ENCODE data around the gene DDR2.
"Not testable (repeated sequence)": the region's sequence is repeated elsewhere in the genome, so short reads cannot be mapped to it uniquely, and the experiment has no call there.

Gene DDR2

GRCh38 chr1:162632217-162632666 lies at the start of gene DDR2:
TSS of gene DDR2 (plus strand) at chr1:162632464. CDS start at chr1:162719064, 86,600 bp downstream.
- no peak within 1 kb of the TSS for H3K27ac ChIP-seq (ENCODE audit: low read length)
- H3K9me3 ChIP-seq (ENCODE audit: control insufficient read depth, low read depth, low read length) = no peaks in the 10 kb centered on the region
- no peak within 1 kb of the TSS for H3K9ac ChIP-seq (ENCODE audit: low read length)
- H3K4me1 ChIP-seq (ENCODE audit: control insufficient read depth, low read depth, low read length) = peaks cover 13% of the 10 kb centered on the region
- H3K36me3 ChIP-seq (ENCODE audit: control insufficient read depth, low read depth, low read length) = no peaks in the 10 kb centered on the region
- no peaks in the 10 kb centered on the region for H3K27me3 ChIP-seq (ENCODE audit: control insufficient read depth, insufficient read depth, low read length)
- no peak within 1 kb of the TSS for H3K4me3 ChIP-seq (ENCODE audit: low read length)

GRCh38 chr1:162582901-162583300 lies 49.4 kb upstream of the DDR2 start:
- not testable (repeated sequence) for H3K27me3 ChIP-seq (ENCODE audit: control insufficient read depth, insufficient read depth, low read length); H3K4me1 ChIP-seq (ENCODE audit: control insufficient read depth, low read depth, low read length); H3K9ac ChIP-seq (ENCODE audit: low read length); H3K27ac ChIP-seq (ENCODE audit: low read length); H3K9me3 ChIP-seq (ENCODE audit: control insufficient read depth, low read depth, low read length); H3K4me3 ChIP-seq (ENCODE audit: low read length)
- peaks cover 15% of the 10 kb centered on the region for H3K36me3 ChIP-seq (ENCODE audit: control insufficient read depth, low read depth, low read length)

- peaks cover 24% of the 10 kb centered on the region for H3K36me3 ChIP-seq (ENCODE audit: control insufficient read depth, low read depth, low read length)
- H3K9ac ChIP-seq (ENCODE audit: low read length); H3K4me1 ChIP-seq (ENCODE audit: control insufficient read depth, low read depth, low read length); H3K27me3 ChIP-seq (ENCODE audit: control insufficient read depth, insufficient read depth, low read length); H3K27ac ChIP-seq (ENCODE audit: low read length); H3K9me3 ChIP-seq (ENCODE audit: control insufficient read depth, low read depth, low read length); H3K4me3 ChIP-seq (ENCODE audit: low read length): not testable (repeated sequence)
Observed at GRCh38 chr1:162585101-162585500, 47.2 kb upstream of the DDR2 start.

- Histone ChIP-seq H3K27me3 (ENCODE audit: control insufficient read depth, insufficient read depth, low read length) (no peaks in the 10 kb centered on the region), H3K4me1 (ENCODE audit: control insufficient read depth, low read depth, low read length) (no peaks in the 10 kb centered on the region), H3K27ac (ENCODE audit: low read length) (no peak overlapping the region), H3K4me3 (ENCODE audit: low read length) (no peak overlapping the region), H3K9me3 (ENCODE audit: control insufficient read depth, low read depth, low read length) (no peaks in the 10 kb centered on the region), H3K36me3 (ENCODE audit: control insufficient read depth, low read depth, low read length) (peaks cover 15% of the 10 kb centered on the region), H3K9ac (ENCODE audit: low read length) (no peak overlapping the region)
Observed at GRCh38 chr1:162587347-162587746, 44.9 kb upstream of the DDR2 start.

- Histone ChIP-seq H3K4me1 (ENCODE audit: control insufficient read depth, low read depth, low read length) (no peaks in the 10 kb centered on the region), H3K27me3 (ENCODE audit: control insufficient read depth, insufficient read depth, low read length) (no peaks in the 10 kb centered on the region), H3K9me3 (ENCODE audit: control insufficient read depth, low read depth, low read length) (no peaks in the 10 kb centered on the region), H3K4me3 (ENCODE audit: low read length) (no peak overlapping the region), H3K36me3 (ENCODE audit: control insufficient read depth, low read depth, low read length) (peaks cover 15% of the 10 kb centered on the region), H3K27ac (ENCODE audit: low read length) (no peak overlapping the region), H3K9ac (ENCODE audit: low read length) (no peak overlapping the region)
Observed at GRCh38 chr1:162587761-162588260, 44.5 kb upstream of the DDR2 start.

- no peaks in the 10 kb centered on the region for H3K27me3 ChIP-seq (ENCODE audit: control insufficient read depth, insufficient read depth, low read length)
- no peak overlapping the region for H3K4me3 ChIP-seq (ENCODE audit: low read length)
- H3K4me1 ChIP-seq (ENCODE audit: control insufficient read depth, low read depth, low read length) = no peaks in the 10 kb centered on the region
- no peak overlapping the region for H3K9ac ChIP-seq (ENCODE audit: low read length)
- no peaks in the 10 kb centered on the region for H3K9me3 ChIP-seq (ENCODE audit: control insufficient read depth, low read depth, low read length)
- peaks cover 15% of the 10 kb centered on the region for H3K36me3 ChIP-seq (ENCODE audit: control insufficient read depth, low read depth, low read length)
- H3K27ac ChIP-seq (ENCODE audit: low read length) = no peak overlapping the region
Observed at GRCh38 chr1:162590101-162590500, 42.2 kb upstream of the DDR2 start.

- peaks cover 15% of the 10 kb centered on the region for H3K36me3 ChIP-seq (ENCODE audit: control insufficient read depth, low read depth, low read length)
- H3K27me3 ChIP-seq (ENCODE audit: control insufficient read depth, insufficient read depth, low read length) = no peaks in the 10 kb centered on the region
- H3K4me1 ChIP-seq (ENCODE audit: control insufficient read depth, low read depth, low read length) = no peaks in the 10 kb centered on the region
- H3K9ac ChIP-seq (ENCODE audit: low read length) = no peak overlapping the region
- H3K9me3 ChIP-seq (ENCODE audit: control insufficient read depth, low read depth, low read length) = no peaks in the 10 kb centered on the region
- H3K27ac ChIP-seq (ENCODE audit: low read length) = no peak overlapping the region
- no peak overlapping the region for H3K4me3 ChIP-seq (ENCODE audit: low read length)
Observed at GRCh38 chr1:162590686-162591085, 41.6 kb upstream of the DDR2 start.

- Histone ChIP-seq H3K36me3 (ENCODE audit: control insufficient read depth, low read depth, low read length) (no peaks in the 10 kb centered on the region), H3K27ac (ENCODE audit: low read length) (no peak overlapping the region), H3K4me3 (ENCODE audit: low read length) (no peak overlapping the region), H3K27me3 (ENCODE audit: control insufficient read depth, insufficient read depth, low read length) (no peaks in the 10 kb centered on the region), H3K9me3 (ENCODE audit: control insufficient read depth, low read depth, low read length) (no peaks in the 10 kb centered on the region), H3K9ac (ENCODE audit: low read length) (no peak overlapping the region), H3K4me1 (ENCODE audit: control insufficient read depth, low read depth, low read length) (no peaks in the 10 kb centered on the region)
Observed at GRCh38 chr1:162596514-162597170, 35.6 kb upstream of the DDR2 start.

GRCh38 chr1:162599451-162599850 lies 32.8 kb upstream of the DDR2 start:
- H3K27ac ChIP-seq (ENCODE audit: low read length) = no peak overlapping the region
- H3K9me3 ChIP-seq (ENCODE audit: control insufficient read depth, low read depth, low read length) = no peaks in the 10 kb centered on the region
- no peaks in the 10 kb centered on the region for H3K36me3 ChIP-seq (ENCODE audit: control insufficient read depth, low read depth, low read length)
- no peaks in the 10 kb centered on the region for H3K27me3 ChIP-seq (ENCODE audit: control insufficient read depth, insufficient read depth, low read length)
- H3K9ac ChIP-seq (ENCODE audit: low read length) = no peak overlapping the region
- H3K4me1 ChIP-seq (ENCODE audit: control insufficient read depth, low read depth, low read length) = no peaks in the 10 kb centered on the region
- no peak overlapping the region for H3K4me3 ChIP-seq (ENCODE audit: low read length)

- H3K9me3 ChIP-seq (ENCODE audit: control insufficient read depth, low read depth, low read length); H3K9ac ChIP-seq (ENCODE audit: low read length); H3K4me3 ChIP-seq (ENCODE audit: low read length); H3K27ac ChIP-seq (ENCODE audit: low read length); H3K4me1 ChIP-seq (ENCODE audit: control insufficient read depth, low read depth, low read length); H3K36me3 ChIP-seq (ENCODE audit: control insufficient read depth, low read depth, low read length); H3K27me3 ChIP-seq (ENCODE audit: control insufficient read depth, insufficient read depth, low read length): not testable (repeated sequence)
Observed at GRCh38 chr1:162603117-162603516, 29.1 kb upstream of the DDR2 start.

GRCh38 chr1:162605225-162605927 lies 26.9 kb upstream of the DDR2 start:
- Histone ChIP-seq H3K27me3 (ENCODE audit: control insufficient read depth, insufficient read depth, low read length) (no peaks in the 10 kb centered on the region), H3K36me3 (ENCODE audit: control insufficient read depth, low read depth, low read length) (no peaks in the 10 kb centered on the region)

GRCh38 chr1:162609306-162609705 lies 23.0 kb upstream of the DDR2 start:
- Histone ChIP-seq H3K4me3 (ENCODE audit: low read length) (no peak overlapping the region), H3K27me3 (ENCODE audit: control insufficient read depth, insufficient read depth, low read length) (no peaks in the 10 kb centered on the region), H3K9me3 (ENCODE audit: control insufficient read depth, low read depth, low read length) (no peaks in the 10 kb centered on the region), H3K4me1 (ENCODE audit: control insufficient read depth, low read depth, low read length) (no peaks in the 10 kb centered on the region), H3K27ac (ENCODE audit: low read length) (no peak overlapping the region), H3K36me3 (ENCODE audit: control insufficient read depth, low read depth, low read length) (no peaks in the 10 kb centered on the region), H3K9ac (ENCODE audit: low read length) (no peak overlapping the region)

More at GRCh38 chr1:162605225-162605927, 26.9 kb upstream of the DDR2 start:
- no peaks in the 10 kb centered on the region for H3K9me3 ChIP-seq (ENCODE audit: control insufficient read depth, low read depth, low read length)
- no peak overlapping the region for H3K27ac ChIP-seq (ENCODE audit: low read length)
- no peak overlapping the region for H3K4me3 ChIP-seq (ENCODE audit: low read length)
- H3K9ac ChIP-seq (ENCODE audit: low read length) = no peak overlapping the region
- H3K4me1 ChIP-seq (ENCODE audit: control insufficient read depth, low read depth, low read length) = no peaks in the 10 kb centered on the region
